Measurements from ENCODE around the gene EDN3.

GRCh38 chr20:59291740-59292383 is 8.5 kb upstream of the EDN3 start:
- no peak for TF ChIP-seq TAF1 (IDR thresholded peaks at IDR 0.05; ENCODE audit: borderline replicate concordance, low read depth, low read length)
- TF ChIP-seq POLR2A (IDR thresholded peaks at IDR 0.05; ENCODE audit: low read depth, low read length) = no peak

Measured in GM12892 (cell line).